Gastrocnemius medialis (tissue), 4 donors: ENCODE results near the gene GMCL1. TPM values are rescaled to one million over a fixed set of nuclear protein-coding genes. Genes with fewer than 3 reads are reported as not detected.

Experiments used
- ATAC-seq, 2 donors: fragments of 150-250 bp; one replicate each; pipeline ENCODE4 v1.9.1; 2016
- DNase-seq, 2 donors: peaks; one replicate each; pipeline ENCODE4 v3.0.0-alpha.2; 2019
- H3K27ac ChIP-seq, 4 donors: fragments of 200-600 bp; sonication (generic); 1 replicate in 1 of 4; 2 replicates in 3 of 4; pipeline ENCODE4 v1.5.1; 2016 to 2018; ENCODE audit warnings: mild to moderate bottlenecking in 2 of 4, moderate library complexity in 1 of 4
- H3K27me3 ChIP-seq, 3 donors: fragments of 200-600 bp; sonication (generic) in 2 of 3; 1 replicate in 1 of 3; 2 replicates in 2 of 3; pipeline versions ENCODE4 v1.5.1 to v1.6.0; 2016 to 2019; ENCODE audit warnings: mild to moderate bottlenecking in 1 of 3, moderate library complexity in 1 of 3
- H3K36me3 ChIP-seq, 2 donors: fragments of 200-600 bp; sonication (generic) in 1 of 2; one replicate each; pipeline ENCODE4 v1.5.1; 2017 to 2018
- H3K4me1 ChIP-seq, 2 donors: fragments of 200-600 bp; sonication (generic) in 1 of 2; one replicate each; pipeline ENCODE4 v1.5.1; 2016 to 2017; ENCODE audit warnings: mild to moderate bottlenecking in 2 of 2
- H3K4me3 ChIP-seq, 4 donors: fragments of 200-600 bp; sonication (generic) in 3 of 4; 1 replicate in 1 of 4; 2 replicates in 3 of 4; pipeline ENCODE4 v1.5.1; 2016 to 2019; ENCODE audit warnings: mild to moderate bottlenecking in 2 of 4
- H3K9me3 ChIP-seq, 3 donors: fragments of 200-600 bp; sonication (generic) in 2 of 3; 1 replicate in 1 of 3; 2 replicates in 2 of 3; pipeline ENCODE4 v1.5.1; 2016 to 2019
- CTCF ChIP-seq, 5 experiments: fragments of 450-650 bp in 3 of 5; fragments of 200-600 bp in 2 of 5; sonication (generic) in 2 of 5; IDR thresholded peaks in 4 of 5; conservative IDR thresholded peaks in 1 of 5; 1 replicate in 4 of 5; 2 replicates in 1 of 5; pipeline ENCODE4 v1.5.1; 2016 to 2019; ENCODE audit warnings: antibody characterized with exemption in 5 of 5, mild to moderate bottlenecking in 3 of 5, moderate library complexity in 3 of 5
- POLR2A ChIP-seq, 2 donors: fragments of 450-650 bp; IDR thresholded peaks; one replicate each; pipeline ENCODE4 v1.6.1; 2017; ENCODE audit warnings: antibody characterized with exemption in 2 of 2, mild to moderate bottlenecking in 2 of 2, moderate library complexity in 2 of 2
- in situ Hi-C, 4 donors: fragments of 200-750 bp; cut with MboI; loops; one replicate each; pipeline versions ENCODE4 v1.15.0 to v1.8.0; 2017; ENCODE audit warnings: low sequenced_read_pairs in 4 of 4
- intact Hi-C: fragments of 100-400 bp; cut with DNase I; formaldehyde crosslinking; loops from one replicate; pipeline ENCODE4 v1.15.1; 2023; ENCODE audit warnings: low total_unique reads
- total RNA-seq, 4 donors: library from RNA; depleted of rRNA; stranded (reverse); fragments of >200 nt; gene quantifications; one replicate each; pipeline versions ENCODE4 v1.1.0 to v1.2.3, GENCODE V29; 2016

GMCL1 gene
- total RNA-seq, 4 donors from 2014 or later, result 2.0 to 3.3 (median 3.3) TPM

- H3K4me1 ChIP-seq, result peaks cover 1 to 10% of the 10 kb centered on the region in 2 donors
- no peak overlapping the region for H3K27ac ChIP-seq
- DNase-seq (no peak), ATAC-seq (no peak)
- in situ Hi-C loops, result loop anchor here in 2 of 4 donors (25.0 kb wide), 2 partner anchors 139 to 364 kb away; partner anchors contain the start of gene SNRPG (in 2 of the 2)
- H3K36me3 ChIP-seq, result peaks cover 0 to 27% of the 10 kb centered on the region in 2 donors
- H3K27me3 ChIP-seq, result no peaks in the 10 kb centered on the region
- TF ChIP-seq CTCF (IDR thresholded peaks at IDR 0.05 in 4 of 5, conservative IDR thresholded peaks at IDR 0.05 in 1 of 5) (no peak), POLR2A (IDR thresholded peaks at IDR 0.05) (no peak)
- H3K9me3 ChIP-seq, result no peaks in the 10 kb centered on the region
- intact Hi-C loops, result no loop called here
- no peak overlapping the region for H3K4me3 ChIP-seq
Measured at GRCh38 chr2:69923116-69923515, 93.7 kb downstream of the GMCL1 start.

- in situ Hi-C loops (no loop called here), intact Hi-C loops (no loop called here)
- H3K4me1 ChIP-seq, result peaks cover 4 to 9% of the 10 kb centered on the region in 2 donors
- TF ChIP-seq POLR2A (IDR thresholded peaks at IDR 0.05) (no peak), CTCF (IDR thresholded peaks at IDR 0.05 in 4 of 5, conservative IDR thresholded peaks at IDR 0.05 in 1 of 5) (no peak)
- no peak overlapping the region for H3K27ac ChIP-seq
- H3K9me3 ChIP-seq, result no peaks in the 10 kb centered on the region
- H3K4me3 ChIP-seq, result no peak overlapping the region
- ATAC-seq (peak; percentile 35 to 71), DNase-seq (no peak)
- no peaks in the 10 kb centered on the region for H3K27me3 ChIP-seq
- peaks cover 0 to 10% of the 10 kb centered on the region in 2 donors for H3K36me3 ChIP-seq
Measured at GRCh38 chr2:69926849-69927515, 97.5 kb downstream of the GMCL1 start.

Other genes starting within 250 kb of the GMCL1 start
- 10 to 100 TPM; 30.0 to 47.3 (median 39.1) TPM for gene AAK1, start 185.9 kb upstream of the GMCL1 start, total RNA-seq
- gene ANXA4, start 87.5 kb upstream of the GMCL1 start, total RNA-seq, result 10 to 100 TPM; 10.7 to 17.0 (median 15.8) TPM
- gene SNRNP27, start 64.3 kb downstream of the GMCL1 start, total RNA-seq, result 100 to 1,000 TPM; 109 to 161 (median 130) TPM
- 1 to 10 TPM; 6.1 to 8.6 (median 6.9) TPM for gene MXD1, start 85.4 kb downstream of the GMCL1 start, total RNA-seq
- 1 to 10 TPM in 1 of 4 donors, under 1 TPM in 3; 0.39 to 3.1 (median 0.61) TPM for gene ASPRV1, start 132.0 kb downstream of the GMCL1 start, total RNA-seq